HG03175 (cell line): ENCODE results near the gene PLPPR1.

Source experiments
- ATAC-seq: cut with Tn5 transposase; IDR thresholded peaks from one replicate; pipeline ENCODE4 v1.9.1; 2021; ENCODE audit warnings: mild to moderate bottlenecking, moderate library complexity; ENCODE audit not compliant: unreplicated experiment

The PLPPR1 gene

GRCh38 chr9:101200852-101201251, 172.3 kb downstream of the PLPPR1 start:
- no peak for ATAC-seq

- no peak for ATAC-seq
Observed at GRCh38 chr9:101201630-101202029, 173.1 kb downstream of the PLPPR1 start.

- ATAC-seq = no peak
Observed at GRCh38 chr9:101209670-101210069, 181.1 kb downstream of the PLPPR1 start.

- ATAC-seq = no peak
Observed at GRCh38 chr9:101212661-101213060, 184.1 kb downstream of the PLPPR1 start.

GRCh38 chr9:101219030-101219429, 190.5 kb downstream of the PLPPR1 start:
- ATAC-seq = no peak

DNA sequence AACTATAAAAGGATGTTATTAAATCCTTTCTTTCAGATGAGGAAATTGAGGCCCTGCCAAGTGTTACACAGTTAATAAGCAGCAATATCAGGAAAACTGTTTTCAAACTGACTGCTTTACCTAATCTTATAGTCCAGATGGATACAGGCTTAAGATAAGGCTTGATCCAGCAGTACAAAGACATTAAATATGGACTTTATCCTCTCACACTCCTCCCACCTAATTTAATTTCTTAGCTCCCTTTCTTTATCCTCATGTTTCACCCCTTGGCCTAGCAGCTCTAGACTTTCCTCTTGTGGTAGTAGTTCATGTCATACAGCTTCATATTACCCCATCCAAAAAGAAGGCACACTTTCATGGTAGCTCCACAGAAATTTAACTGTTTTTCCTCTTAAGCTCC, 191.8 kb downstream of the PLPPR1 start:
- ATAC-seq = no peak

DNA sequence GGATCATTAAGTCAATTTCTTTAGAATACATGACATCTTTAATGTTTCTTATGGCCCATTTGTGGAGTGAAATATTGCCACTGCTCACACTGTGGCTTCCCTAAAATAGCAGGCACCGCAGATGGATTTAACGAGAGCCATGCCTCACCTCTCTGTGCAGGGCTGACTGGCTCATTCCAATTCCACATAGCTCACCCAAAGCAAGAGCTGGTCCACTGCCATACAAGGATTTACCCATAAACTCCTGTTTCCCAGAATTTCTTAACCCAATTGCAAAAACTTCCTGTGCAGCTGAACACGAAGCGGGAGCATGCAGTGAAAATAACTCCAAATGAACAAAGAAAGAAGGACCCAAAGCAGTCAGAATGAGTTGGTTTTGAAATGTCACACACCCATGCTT, 196.7 kb downstream of the PLPPR1 start:
- ATAC-seq = no peak

GRCh38 chr9:101226161-101226560, 197.6 kb downstream of the PLPPR1 start:
- ATAC-seq = no peak

DNA sequence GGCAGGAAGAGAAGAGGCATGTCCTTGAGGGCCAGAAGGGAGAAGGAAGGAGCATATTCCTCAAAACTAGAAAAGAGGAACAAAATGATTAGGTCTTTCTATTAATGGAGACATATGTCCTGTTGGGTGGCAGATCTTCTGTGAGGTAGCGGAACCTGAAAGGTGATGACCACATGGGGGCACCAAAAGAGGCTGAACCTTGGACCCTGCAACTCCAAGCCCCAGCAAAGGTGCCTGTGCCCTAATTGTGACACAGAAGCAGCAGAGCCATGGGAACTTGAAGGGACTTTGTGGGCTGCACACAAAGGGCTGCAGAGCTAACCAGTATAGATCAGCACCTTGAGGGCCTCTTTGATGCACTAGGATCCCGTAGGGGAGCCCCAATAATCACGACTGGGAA, 198.3 kb downstream of the PLPPR1 start:
- no peak for ATAC-seq

GRCh38 chr9:101229606-101230005, 201.1 kb downstream of the PLPPR1 start:
- no peak for ATAC-seq

DNA sequence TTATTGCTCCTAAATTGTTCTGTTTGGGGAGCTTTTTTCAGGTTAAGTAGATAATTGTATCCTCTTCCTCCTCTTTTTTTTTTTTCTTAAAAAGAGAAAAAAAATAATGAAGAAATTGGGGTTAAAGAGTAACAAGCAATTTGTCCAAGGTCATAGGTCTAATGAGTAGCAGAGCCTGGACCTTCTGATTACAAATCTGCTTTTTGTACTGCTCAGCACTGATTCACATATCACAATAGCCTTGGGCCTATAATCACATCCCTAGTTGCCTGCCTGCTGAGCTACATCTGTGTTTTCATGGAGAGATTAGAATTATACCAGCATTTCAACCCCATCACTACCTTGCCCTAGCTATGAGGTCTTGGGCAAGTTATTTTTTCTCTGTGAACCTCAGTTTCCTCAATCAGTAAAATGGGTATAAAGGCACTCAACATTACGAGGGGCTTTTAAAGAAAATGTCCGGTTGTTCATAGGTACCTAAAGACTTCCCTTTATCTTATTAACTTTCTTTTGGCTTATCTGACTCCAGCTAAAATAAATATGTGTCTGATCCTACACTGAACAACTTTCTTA, 204.0 kb downstream of the PLPPR1 start:
- ATAC-seq = no peak

- no peak for ATAC-seq
Observed at GRCh38 chr9:101235105-101235866, 206.8 kb downstream of the PLPPR1 start.

DNA sequence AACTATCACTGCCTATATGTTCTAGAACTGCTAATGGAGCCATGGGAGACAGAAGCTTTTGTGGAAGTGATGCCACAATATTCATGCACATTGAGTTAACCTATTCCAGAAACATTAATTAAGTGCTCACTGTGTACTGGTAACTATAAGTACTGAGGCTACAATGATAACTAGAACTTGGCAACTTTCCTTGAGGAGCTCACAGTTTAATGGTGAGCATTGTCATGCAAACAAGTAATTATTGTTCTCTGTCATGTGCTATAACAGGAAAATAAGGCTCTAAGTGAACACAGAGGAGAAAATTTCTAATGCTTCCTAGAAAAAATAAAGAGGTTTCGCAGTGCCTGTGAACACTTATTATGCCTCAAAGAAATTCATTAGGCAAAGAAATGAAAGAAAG, 214.1 kb downstream of the PLPPR1 start:
- no peak for ATAC-seq

- ATAC-seq = no peak
Observed at GRCh38 chr9:101246691-101247090, 218.2 kb downstream of the PLPPR1 start.

- ATAC-seq = no peak
Observed at GRCh38 chr9:101247297-101247696, 218.8 kb downstream of the PLPPR1 start.

DNA sequence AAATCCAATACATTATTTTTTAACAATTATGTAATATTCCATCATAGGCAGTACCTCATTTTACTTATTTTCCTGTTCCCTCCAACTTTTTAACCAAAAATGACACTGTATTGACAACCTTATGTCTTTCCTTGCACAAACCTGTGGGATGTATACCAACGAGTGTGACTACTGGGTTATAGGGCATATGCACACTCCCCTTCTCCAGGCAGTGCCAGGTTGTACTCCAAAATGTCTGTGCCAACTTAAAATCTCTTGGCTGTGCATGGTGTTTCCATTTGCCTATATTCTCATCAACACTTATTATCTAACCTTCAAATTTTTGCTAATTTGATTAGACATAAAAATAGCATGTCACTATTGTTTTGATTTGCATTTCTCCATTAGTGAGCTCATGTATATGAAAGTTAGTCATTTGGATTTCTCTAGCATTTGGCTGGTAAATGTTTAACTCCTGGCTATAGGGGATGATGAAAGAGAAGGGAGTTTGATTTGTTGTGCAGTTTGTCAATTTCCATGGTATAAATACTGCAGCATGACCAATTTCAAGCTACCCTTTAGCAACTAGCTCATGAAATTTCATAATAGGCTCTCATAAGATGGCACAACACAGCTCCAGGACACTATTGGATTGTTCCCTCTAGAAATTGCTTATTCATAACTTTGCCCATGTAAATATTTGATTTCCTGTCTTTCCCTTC, 226.4 kb downstream of the PLPPR1 start:
- ATAC-seq = no peak

DNA sequence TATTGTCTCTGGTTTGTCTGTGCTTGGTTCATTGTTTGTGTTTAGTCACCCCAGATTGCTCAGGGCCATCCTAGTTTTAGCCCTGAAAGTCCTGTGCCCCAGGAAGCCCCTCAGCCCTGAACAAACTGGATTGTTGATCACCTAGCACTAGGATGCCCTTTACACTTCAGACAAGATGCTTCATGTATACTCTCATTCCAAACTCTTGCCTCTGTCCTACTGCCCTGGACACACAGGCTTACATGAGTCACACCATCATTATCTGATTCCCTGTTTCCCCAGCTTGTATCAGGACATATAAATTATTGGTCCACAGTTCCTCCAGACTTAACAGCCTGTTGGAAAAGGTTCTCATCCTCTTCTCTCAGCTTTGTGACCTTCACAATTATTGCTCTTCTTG, 236.2 kb downstream of the PLPPR1 start:
- ATAC-seq = no peak

GRCh38 chr9:101265261-101265660, 236.7 kb downstream of the PLPPR1 start:
- no peak for ATAC-seq

GRCh38 chr9:101268426-101268825, 239.9 kb downstream of the PLPPR1 start:
- no peak for ATAC-seq

GRCh38 chr9:101269591-101270283, 241.2 kb downstream of the PLPPR1 start:
- no peak for ATAC-seq

- ATAC-seq = no peak
Observed at GRCh38 chr9:101270302-101270701, 241.8 kb downstream of the PLPPR1 start.

DNA sequence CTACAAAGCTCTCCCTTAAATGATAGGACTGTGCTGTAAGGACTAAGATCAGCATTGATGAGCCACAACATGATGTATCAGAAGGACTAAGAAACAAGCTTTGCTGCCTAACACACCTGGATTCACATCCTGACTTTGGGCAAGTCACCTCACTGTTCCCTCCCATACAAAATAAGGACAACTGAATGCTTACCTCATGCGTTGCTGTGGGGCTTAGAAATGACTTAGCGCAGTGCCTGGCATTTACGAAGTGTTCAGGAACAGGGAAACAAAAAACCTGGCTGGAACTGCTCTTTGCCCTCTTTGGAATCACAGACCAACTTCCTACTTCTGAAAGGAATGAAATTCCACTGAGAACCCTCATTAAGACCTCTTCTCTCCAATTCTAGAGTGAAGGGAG, 242.6 kb downstream of the PLPPR1 start:
- no peak for ATAC-seq
